GM20000 (cell line): ENCODE data around the gene PRKCB.

Experiments
- DNase-seq: peaks from one replicate; pipeline ENCODE4 v3.0.0; 2012; ENCODE audit warnings: low spot score
- CTCF ChIP-seq: IDR thresholded peaks from 2 replicates; pipeline ENCODE4 v1.5.1; 2012; ENCODE audit warnings: mild to moderate bottlenecking, control low read depth; ENCODE audit errors: extremely low read depth, missing control alignments

Gene PRKCB

GRCh38 chr16:23876256-23876896 is 40.6 kb downstream of the PRKCB start:
- DNase-seq, result no peak
- no peak for TF ChIP-seq CTCF

- TF ChIP-seq CTCF, result no peak
- DNase-seq, result no peak
Measured at GRCh38 chr16:23877107-23878070, 41.6 kb downstream of the PRKCB start.

- no peak for DNase-seq
- TF ChIP-seq CTCF, result no peak
Measured at GRCh38 chr16:23879735-23880373, 44.1 kb downstream of the PRKCB start.

GRCh38 chr16:23889189-23889588 is 53.4 kb downstream of the PRKCB start:
- DNase-seq, result no peak
- no peak for TF ChIP-seq CTCF

- TF ChIP-seq CTCF, result no peak
- DNase-seq, result no peak
Measured at GRCh38 chr16:23893986-23894385, 58.2 kb downstream of the PRKCB start.

GRCh38 chr16:23895052-23895451 is 59.3 kb downstream of the PRKCB start:
- TF ChIP-seq CTCF, result no peak
- DNase-seq, result no peak
